Adipocyte (in vitro differentiated cells): ENCODE results near the gene CST4.
"Not testable (repeated sequence)": the region's sequence is repeated elsewhere in the genome, so short reads cannot be mapped to it uniquely, and the experiment has no call there.

Experiments
- DNase-seq: peaks from one replicate; pipeline ENCODE4 v3.0.0-alpha.2; 2015; ENCODE audit warnings: low read depth
- H3K27me3 ChIP-seq: replicated peaks from 2 replicates; pipeline ENCODE4 v1.7.0; 2013; ENCODE audit warnings: mild to moderate bottlenecking, low read length, moderate library complexity; ENCODE audit not compliant: control insufficient read depth, insufficient read depth
- H3K36me3 ChIP-seq: 2 replicates; pipeline ENCODE4 v1.7.0; 2013; ENCODE audit warnings: low read length, mild to moderate bottlenecking, moderate library complexity; ENCODE audit not compliant: control insufficient read depth, insufficient read depth, severe bottlenecking
- H3K4me1 ChIP-seq: 2 replicates; pipeline ENCODE4 v1.7.0; 2013; ENCODE audit warnings: mild to moderate bottlenecking, low read length, moderate library complexity; ENCODE audit not compliant: control insufficient read depth, insufficient read depth
- H3K4me3 ChIP-seq: 2 replicates; pipeline ENCODE4 v1.7.0; 2013; ENCODE audit warnings: mild to moderate bottlenecking, low read length, moderate library complexity
- H3K9ac ChIP-seq: 2 replicates; pipeline ENCODE4 v1.7.0; 2013; ENCODE audit warnings: mild to moderate bottlenecking, low read length, moderate library complexity
- H3K9me3 ChIP-seq: 2 replicates; pipeline ENCODE4 v1.7.0; 2013; ENCODE audit warnings: mild to moderate bottlenecking, low read length, moderate library complexity; ENCODE audit not compliant: control insufficient read depth

CST4 gene

DNA sequence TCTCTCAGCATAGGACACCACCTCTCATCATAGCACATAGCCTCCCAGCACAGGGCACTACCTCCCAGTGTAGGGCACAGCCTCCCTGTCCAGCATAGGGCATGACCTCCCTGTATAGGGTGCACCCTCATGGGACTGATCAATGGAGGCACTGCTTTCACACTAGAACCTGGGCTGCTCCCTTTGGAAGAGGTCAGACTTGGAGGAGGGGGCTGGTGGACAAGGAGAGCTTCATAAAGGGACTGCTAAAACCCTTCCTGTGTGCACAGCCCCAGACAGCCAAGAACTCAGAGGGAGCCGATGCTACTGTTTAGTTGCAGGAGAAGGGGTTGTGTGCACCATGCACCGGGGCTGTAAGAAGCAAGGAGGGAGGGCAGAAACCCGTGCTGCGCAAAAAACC lies 21.9 kb upstream of the CST4 start:
- DNase-seq: no peak
- Histone ChIP-seq H3K4me3 (no peak overlapping the region), H3K9ac (no peak overlapping the region), H3K9me3 (no peaks in the 10 kb centered on the region), H3K4me1 (no peaks in the 10 kb centered on the region), H3K27me3 (peaks cover 29% of the 10 kb centered on the region), H3K36me3 (no peaks in the 10 kb centered on the region)

DNA sequence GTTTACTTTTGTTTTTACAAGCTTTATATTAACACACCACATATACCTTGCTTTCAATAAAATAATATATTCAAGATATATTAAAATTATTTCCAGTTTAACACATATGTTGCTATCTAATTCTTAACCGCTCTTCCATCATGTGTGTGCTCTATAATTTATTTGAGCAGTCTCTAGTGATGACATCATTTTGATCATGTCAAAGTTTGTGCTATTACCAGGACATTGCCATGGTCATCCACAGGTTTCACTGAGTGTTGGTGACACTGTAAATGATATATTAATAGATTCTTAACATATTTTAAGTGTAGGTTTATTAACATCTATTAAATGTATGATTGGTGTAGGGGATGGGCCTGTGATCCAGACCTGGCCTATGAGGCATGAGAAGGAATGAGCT lies 17.1 kb upstream of the CST4 start:
- Histone ChIP-seq H3K9me3 (no peaks in the 10 kb centered on the region), H3K9ac (no peak overlapping the region), H3K36me3 (no peaks in the 10 kb centered on the region), H3K27me3 (peaks cover 18% of the 10 kb centered on the region), H3K4me1 (peaks cover 9% of the 10 kb centered on the region), H3K4me3 (no peak overlapping the region)
- DNase-seq: no peak

DNA sequence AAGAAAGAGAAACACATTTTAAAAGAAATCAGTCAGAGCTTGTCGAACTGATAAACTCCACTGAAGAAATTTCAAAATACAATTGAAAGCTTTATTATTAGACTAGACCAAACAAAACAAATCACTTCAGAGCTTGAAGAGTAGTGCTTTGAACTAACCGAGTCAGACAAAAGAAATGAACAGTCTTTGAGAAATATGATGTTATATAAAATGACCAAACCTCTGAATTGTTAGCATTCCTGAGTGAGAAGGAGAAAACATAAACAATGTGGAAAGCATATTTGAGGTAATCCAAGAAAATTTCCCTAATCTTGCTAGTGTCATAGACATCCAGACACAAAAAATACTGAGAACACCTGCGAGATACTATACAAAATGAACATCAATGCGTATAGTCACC lies 13.2 kb upstream of the CST4 start:
- peaks cover 9% of the 10 kb centered on the region for H3K4me1 ChIP-seq
- no peaks in the 10 kb centered on the region for H3K9me3 ChIP-seq
- no peaks in the 10 kb centered on the region for H3K36me3 ChIP-seq
- peak; percentile 48 for DNase-seq
- H3K4me3 ChIP-seq: no peak overlapping the region
- H3K9ac ChIP-seq: no peak overlapping the region
- H3K27me3 ChIP-seq: peaks cover 8% of the 10 kb centered on the region

DNA sequence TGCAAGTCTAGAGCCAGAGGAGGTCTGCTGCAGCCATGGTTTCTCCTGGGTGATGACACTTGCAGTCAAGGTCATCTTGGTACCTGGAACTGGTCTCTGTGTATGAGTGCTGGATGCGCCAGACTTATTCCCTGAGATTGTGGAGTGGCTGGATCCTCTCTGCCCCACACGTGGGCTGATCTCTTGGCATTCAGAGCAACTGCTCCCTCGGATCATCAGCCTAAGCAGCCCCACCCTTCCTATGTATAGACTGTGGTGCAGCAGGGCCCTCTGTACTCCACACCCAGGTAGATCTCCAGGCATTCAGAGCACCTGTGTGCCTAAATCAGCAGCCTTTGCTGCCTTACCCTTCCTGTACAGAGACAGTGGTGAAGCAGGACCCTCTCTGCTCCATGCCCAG lies 12.1 kb upstream of the CST4 start:
- DNase-seq: no peak
- peaks cover 8% of the 10 kb centered on the region for H3K27me3 ChIP-seq
- no peak overlapping the region for H3K4me3 ChIP-seq
- H3K4me1 ChIP-seq: peaks cover 9% of the 10 kb centered on the region
- H3K9ac ChIP-seq: no peak overlapping the region
- H3K36me3 ChIP-seq: no peaks in the 10 kb centered on the region
- no peaks in the 10 kb centered on the region for H3K9me3 ChIP-seq

DNA sequence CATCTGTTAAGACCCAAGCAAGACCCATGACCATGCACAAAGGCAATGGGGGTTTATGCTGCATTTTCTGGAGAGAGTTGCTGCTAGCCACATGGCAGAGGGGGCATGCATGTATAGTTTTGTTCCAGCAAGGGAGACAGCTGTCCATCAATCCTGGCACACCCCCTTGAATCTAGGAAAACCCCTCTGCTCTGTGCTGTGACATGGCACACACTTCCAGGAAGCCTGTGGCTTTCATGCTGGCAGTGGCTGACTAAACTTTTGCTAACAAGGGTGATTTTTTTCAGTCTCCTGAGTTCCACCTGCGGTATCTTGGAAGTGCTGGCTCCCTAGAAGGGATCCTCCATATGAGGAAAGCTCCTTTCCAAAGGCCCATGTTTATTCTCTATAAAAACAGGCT lies 9.1 kb upstream of the CST4 start:
- Histone ChIP-seq H3K4me3 (no peak overlapping the region), H3K36me3 (no peaks in the 10 kb centered on the region), H3K27me3 (peaks cover 5% of the 10 kb centered on the region), H3K9me3 (no peaks in the 10 kb centered on the region), H3K4me1 (peaks cover 14% of the 10 kb centered on the region), H3K9ac (no peak overlapping the region)
- no peak for DNase-seq

DNA sequence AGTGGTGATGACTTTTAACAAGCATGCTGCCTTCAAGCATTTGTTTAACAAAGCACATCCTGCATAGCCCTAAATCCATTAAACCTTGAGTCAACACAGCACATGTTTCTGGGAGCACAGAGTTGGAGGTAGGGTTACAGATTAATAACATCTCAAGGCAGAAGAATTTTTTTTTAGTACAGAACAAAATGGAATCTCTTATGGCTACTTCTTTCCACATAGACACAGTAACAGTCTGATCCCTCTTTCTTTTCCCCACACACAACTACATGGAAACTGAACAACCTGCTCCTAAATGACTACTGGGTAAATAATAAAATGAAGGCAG lies 6.2 kb upstream of the CST4 start:
- H3K9me3 ChIP-seq, H3K36me3 ChIP-seq, H3K4me3 ChIP-seq, H3K27me3 ChIP-seq, H3K9ac ChIP-seq: not testable (repeated sequence)
- DNase-seq: peak; percentile 8
- H3K4me1 ChIP-seq: peaks cover 22% of the 10 kb centered on the region

DNA sequence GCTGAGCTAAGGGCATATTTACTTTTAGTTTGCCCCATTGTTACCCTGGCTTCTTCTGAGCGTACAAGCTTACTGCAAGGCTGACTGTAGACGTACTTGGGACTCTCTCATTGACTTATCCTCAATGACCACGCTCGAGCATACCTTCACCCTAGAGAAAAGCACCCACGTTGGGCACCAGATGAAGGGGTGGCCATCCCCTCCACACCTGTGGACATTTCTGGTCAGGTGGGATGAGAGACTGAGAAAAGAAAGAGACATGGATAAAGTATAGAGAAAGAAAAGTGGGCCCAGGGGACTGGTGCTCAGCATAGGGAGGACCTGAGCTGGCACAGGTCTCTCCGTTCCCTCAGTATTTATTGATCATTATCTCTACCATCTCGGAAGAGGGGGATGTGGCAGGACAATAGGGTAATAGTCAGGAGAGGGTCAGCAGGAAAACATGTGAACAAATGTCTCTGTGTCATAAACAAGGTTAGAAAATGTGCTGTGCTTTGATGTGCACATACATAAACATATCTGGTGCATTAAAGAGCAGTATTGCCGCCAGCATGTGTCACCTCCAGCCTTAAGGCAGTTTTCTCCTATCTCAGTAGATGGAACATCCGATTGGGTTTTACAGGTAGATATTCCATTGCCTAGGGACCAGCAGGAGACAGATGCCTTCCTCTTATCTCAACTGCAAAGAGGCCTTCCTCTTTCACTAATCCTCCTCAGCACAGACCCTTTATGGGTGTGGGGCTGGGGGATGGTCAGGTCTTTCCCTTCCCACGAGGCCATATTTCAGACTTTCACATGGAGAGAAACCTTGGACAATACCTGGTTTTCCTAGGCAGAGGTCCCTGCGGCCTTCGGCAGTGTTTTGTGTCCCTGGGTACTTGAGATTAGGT lies 5.6 kb upstream of the CST4 start:
- not testable (repeated sequence) for DNase-seq, H3K4me3 ChIP-seq, H3K9ac ChIP-seq, H3K9me3 ChIP-seq, H3K36me3 ChIP-seq, H3K27me3 ChIP-seq
- peaks cover 22% of the 10 kb centered on the region for H3K4me1 ChIP-seq

DNA sequence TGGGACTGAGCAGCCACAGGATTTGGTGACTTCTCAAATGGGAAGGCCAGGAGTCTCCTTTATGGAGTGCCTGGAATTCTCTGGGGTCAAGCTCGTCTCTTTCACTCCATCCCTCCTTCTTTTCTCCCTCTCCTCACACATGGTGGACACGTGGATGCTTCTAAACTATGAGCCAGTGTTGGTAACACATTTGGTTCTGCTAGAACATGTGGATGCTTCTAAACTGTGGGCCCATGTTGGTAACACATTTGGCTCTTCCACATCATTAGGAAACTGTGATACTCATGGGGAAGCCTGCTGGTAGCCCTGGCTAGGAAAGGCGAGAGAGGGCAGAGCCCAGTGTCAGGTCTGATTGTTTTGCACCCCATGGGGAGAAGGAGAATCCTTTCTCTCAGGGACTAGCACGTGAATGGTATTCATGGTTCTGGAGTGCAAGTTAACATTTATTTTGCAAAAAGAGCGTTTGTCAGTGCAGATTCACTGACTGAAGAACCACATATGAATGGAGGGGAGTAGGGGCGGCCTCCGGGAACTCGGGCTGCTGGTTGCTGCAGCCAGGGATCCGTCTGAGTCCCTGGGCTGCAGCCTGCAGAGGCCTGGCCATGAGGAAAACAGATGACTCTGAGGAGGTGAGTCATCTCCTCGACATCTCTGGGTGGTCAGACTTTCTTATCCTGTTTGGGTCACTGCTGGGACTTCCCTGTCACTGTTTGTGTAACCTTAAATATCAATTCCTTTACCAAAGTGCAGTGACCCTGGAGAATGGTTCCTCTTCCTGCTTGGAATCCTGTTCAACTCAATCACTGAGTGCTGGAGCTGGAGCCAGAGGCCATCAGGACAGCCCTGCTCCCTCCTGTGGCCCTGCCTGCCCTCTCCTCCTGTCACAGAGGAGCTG lies 4.1 kb upstream of the CST4 start:
- not testable (repeated sequence) for H3K9me3 ChIP-seq, H3K4me3 ChIP-seq, H3K36me3 ChIP-seq, H3K9ac ChIP-seq, H3K27me3 ChIP-seq
- peak; percentile 63 for DNase-seq
- peaks cover 22% of the 10 kb centered on the region for H3K4me1 ChIP-seq

DNA sequence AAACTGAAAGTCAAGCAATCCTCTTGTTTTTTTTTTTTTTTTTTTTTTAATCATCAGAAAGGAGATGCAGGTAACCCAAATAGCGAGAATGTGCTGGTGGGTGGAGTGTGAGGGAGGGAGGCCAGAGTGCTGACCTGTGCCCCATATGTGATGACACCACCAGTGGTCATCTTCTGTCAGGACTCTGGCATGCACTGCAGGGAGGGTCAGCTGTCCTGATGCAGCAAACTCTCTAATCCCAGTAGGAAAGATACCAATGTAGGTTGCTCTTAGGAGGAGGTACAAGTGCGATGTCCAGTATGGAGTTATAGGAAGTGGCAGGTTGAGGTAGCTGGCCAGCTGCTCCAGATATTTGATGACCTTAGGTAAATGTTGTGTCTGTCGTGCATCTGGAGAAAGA lies 2.8 kb upstream of the CST4 start:
- peaks cover 22% of the 10 kb centered on the region for H3K4me1 ChIP-seq
- DNase-seq: no peak
- H3K9ac ChIP-seq: no peak overlapping the region
- no peaks in the 10 kb centered on the region for H3K36me3 ChIP-seq
- peaks cover 5% of the 10 kb centered on the region for H3K27me3 ChIP-seq
- H3K9me3 ChIP-seq: no peaks in the 10 kb centered on the region
- H3K4me3 ChIP-seq: no peak overlapping the region

DNA sequence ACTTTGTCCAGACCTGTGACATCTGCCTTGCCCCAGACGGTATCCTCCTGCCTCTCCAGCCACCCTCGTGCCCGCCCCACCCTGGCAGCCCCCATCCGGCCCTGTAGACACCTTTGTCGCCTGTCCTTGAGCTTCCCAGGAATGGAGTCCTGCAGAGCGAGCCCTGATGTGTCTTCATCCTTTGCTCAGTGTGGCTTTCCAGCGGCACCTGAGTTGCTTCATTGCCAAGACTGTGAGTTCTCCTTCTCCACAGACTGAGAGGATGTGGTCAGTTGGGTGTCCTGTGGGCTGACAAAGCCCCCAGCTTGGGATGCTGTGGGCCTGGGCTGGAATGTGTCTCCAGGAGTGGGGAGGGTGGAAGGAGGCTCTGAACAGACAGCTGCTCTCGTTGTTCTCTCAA lies 1.7 kb upstream of the CST4 start:
- DNase-seq: no peak
- Histone ChIP-seq H3K4me3 (no peak overlapping the region), H3K4me1 (peaks cover 22% of the 10 kb centered on the region), H3K27me3 (peaks cover 5% of the 10 kb centered on the region), H3K9ac (no peak overlapping the region), H3K9me3 (no peaks in the 10 kb centered on the region), H3K36me3 (no peaks in the 10 kb centered on the region)

DNA sequence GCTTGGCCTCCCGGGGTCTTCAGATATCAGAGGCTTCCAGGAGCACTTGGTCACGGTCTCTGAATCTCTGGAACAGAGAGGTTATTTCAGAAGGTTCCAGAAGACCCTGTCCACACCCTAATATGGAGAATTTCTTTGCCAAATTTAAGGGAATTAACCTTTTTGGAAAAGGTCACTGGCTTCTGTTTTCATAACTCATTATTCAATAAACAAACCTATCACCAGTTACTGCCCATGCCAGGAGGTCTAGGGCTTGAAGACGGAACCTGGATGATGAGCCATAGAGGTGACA lies 507 bp upstream of the CST4 start:
- Histone ChIP-seq H3K9ac (no peak overlapping the region), H3K4me3 (no peak overlapping the region), H3K36me3 (no peaks in the 10 kb centered on the region), H3K27me3 (peaks cover 5% of the 10 kb centered on the region), H3K9me3 (no peaks in the 10 kb centered on the region), H3K4me1 (peaks cover 22% of the 10 kb centered on the region)
- DNase-seq: no peak
